K562 (cell line): Measurements from ENCODE around the gene MFSD11. TPM values are rescaled to one million over a fixed set of nuclear protein-coding genes. Genes with fewer than 3 reads are reported as not detected.
A peak's percentile ranks its signal among the peaks of the same experiment; 100 is the strongest.

ENCODE experiments used
- ATAC-seq: fragments of 200-7000 bp; cut with Tn5 transposase; 3 replicates; pipeline ENCODE4 v1.9.1; 2020; ENCODE audit warnings: moderate library complexity
- BruUV-seq: library from RNA; stranded (reverse); fragments of 400-500 nt; replicated peaks from 2 replicates; lab custom pipeline; 2021; lab: Mats Ljungman, UMichigan
- CTCF ChIA-PET: fragments of 300-600 bp; formaldehyde crosslinking; extraction: SDS; loops from one replicate; lab custom pipeline; 2021; ENCODE audit warnings: low intra/inter-chr PET ratio; lab: Yijun Ruan, JAX
- POLR2A ChIA-PET: fragments of 300-600, 350-650 bp; sonication (Branson Sonifier 250); formaldehyde crosslinking; extraction: SDS; loops from one replicate; lab custom pipeline; 2021; ENCODE audit warnings: antibody characterized with exemption, inconsistent platforms; lab: Yijun Ruan, JAX
- DNase-seq, 4 experiments: peaks; one replicate each; pipeline versions ENCODE4 v3.0.0 to v3.0.0-alpha.2; 2011 to 2018; ENCODE audit warnings: low spot score in 3 of 4, mixed read lengths in 3 of 4; ENCODE audit errors: extremely low read depth in 1 of 4
- FAIRE-seq: peaks from 2 replicates; lab custom pipeline; 2011; peaks lifted over from hg19 to GRCh38; lab: Jason Lieb, UNC
- H2AFZ ChIP-seq: 2 replicates; pipeline ENCODE4 v1.6.0; 2011; ENCODE audit warnings: low read depth, low read length, control low read depth, inconsistent platforms
- H3K27ac ChIP-seq: fragments of 200-600 bp; 3 replicates; pipeline ENCODE4 v1.8.0; 2011; ENCODE audit warnings: low read depth, mild to moderate bottlenecking, control low read depth, inconsistent platforms, low read length, moderate library complexity, mixed read lengths; ENCODE audit errors: extremely low read depth
- H3K27me3 ChIP-seq, 2 experiments: fragments of 300-600 bp in 1 of 2; 2 replicates in 1 of 2; 3 replicates in 1 of 2; pipeline versions ENCODE4 v1.6.0 to v1.8.0; 2011; ENCODE audit warnings: inconsistent platforms in 2 of 2, low read length in 2 of 2, mild to moderate bottlenecking in 1 of 2, mixed read lengths in 1 of 2, moderate library complexity in 1 of 2; ENCODE audit not compliant: control insufficient read depth in 2 of 2, insufficient read depth in 2 of 2
- H3K36me3 ChIP-seq: fragments of 300-600 bp; 3 replicates; pipeline ENCODE4 v1.8.0; 2011; ENCODE audit warnings: mild to moderate bottlenecking, low read length, inconsistent platforms; ENCODE audit not compliant: control insufficient read depth, insufficient read depth
- H3K4me1 ChIP-seq, 2 experiments: fragments of 200-600 bp in 1 of 2; replicated peaks in 1 of 2; 2 replicates in 1 of 2; 3 replicates in 1 of 2; pipeline versions ENCODE4 v1.5.1 to v1.8.0; 2011; ENCODE audit warnings: inconsistent platforms in 2 of 2, low read length in 2 of 2, mild to moderate bottlenecking in 1 of 2, mixed read lengths in 1 of 2, moderate library complexity in 1 of 2; ENCODE audit not compliant: control insufficient read depth in 2 of 2, insufficient read depth in 2 of 2
- H3K4me2 ChIP-seq: 2 replicates; pipeline ENCODE4 v1.6.1; 2011; ENCODE audit warnings: low read length, control low read depth, inconsistent platforms, mixed read lengths; ENCODE audit not compliant: insufficient read depth
- H3K4me3 ChIP-seq: fragments of 200-600 bp; sonication (generic), shearing (Covaris generic); 2 replicates; pipeline ENCODE4 v1.5.1; 2016; ENCODE audit warnings: control low read depth, inconsistent platforms
- H3K79me2 ChIP-seq: fragments of 200-600 bp; 3 replicates; pipeline ENCODE4 v1.8.0; 2011; ENCODE audit warnings: low read length, inconsistent platforms; ENCODE audit not compliant: control insufficient read depth, insufficient read depth
- H3K9ac ChIP-seq, 2 experiments: 2 replicates each; pipeline versions ENCODE4 v1.6.0 to v1.6.1; 2011; ENCODE audit warnings: low read depth in 2 of 2, low read length in 2 of 2, control low read depth in 1 of 2, inconsistent platforms in 1 of 2, mild to moderate bottlenecking in 1 of 2, mixed read lengths in 1 of 2; ENCODE audit not compliant: insufficient read depth in 1 of 2
- H3K9me1 ChIP-seq: one replicate; pipeline ENCODE4 v1.6.0; 2011; ENCODE audit warnings: inconsistent platforms, mild to moderate bottlenecking, low read length, moderate library complexity; ENCODE audit not compliant: control insufficient read depth, insufficient read depth
- H3K9me3 ChIP-seq: replicated peaks from 2 replicates; pipeline ENCODE4 v1.5.1; 2011; ENCODE audit warnings: low read depth, low read length, inconsistent platforms; ENCODE audit not compliant: control insufficient read depth, insufficient read depth
- H4K20me1 ChIP-seq: replicated peaks from 2 replicates; pipeline ENCODE4 v1.6.1; 2011; ENCODE audit warnings: low read length, inconsistent platforms, mixed read lengths; ENCODE audit not compliant: control insufficient read depth, insufficient read depth
- FOXM1 ChIP-seq, 2 experiments: fragments of 450-650 bp in 1 of 2; sonication (generic) in 1 of 2; formaldehyde crosslinking in 1 of 2; IDR thresholded peaks; 2 replicates each; pipeline versions ENCODE4 v1.6.1 to v1.9.0; 2017 to 2022; ENCODE audit warnings: low read depth in 2 of 2, mild to moderate bottlenecking in 2 of 2, missing genetic modification reagents in 1 of 2, moderate library complexity in 1 of 2
- KDM1A ChIP-seq, 2 experiments: fragments of 450-650 bp; IDR thresholded peaks; 2 replicates each; pipeline ENCODE4 v1.6.1; 2016; ENCODE audit warnings: mild to moderate bottlenecking in 2 of 2
- MBD2 ChIP-seq: sonication (generic); IDR thresholded peaks from 2 replicates; pipeline ENCODE4 v1.6.1; 2016; ENCODE audit warnings: low read depth, borderline replicate concordance
- POLR2G ChIP-seq: fragments of 200-400 bp; formaldehyde crosslinking; IDR thresholded peaks from 2 replicates; pipeline ENCODE4 v1.6.1; 2017; ENCODE audit warnings: low read depth, mild to moderate bottlenecking, antibody characterized with exemption, low read length, moderate library complexity
- PRPF4 ChIP-seq: fragments of 200-400 bp; formaldehyde crosslinking; IDR thresholded peaks from one replicate; pipeline ENCODE4 v1.6.1; 2017; ENCODE audit warnings: low read length, low read depth, mild to moderate bottlenecking; ENCODE audit not compliant: insufficient read depth, poor library complexity, severe bottlenecking
- PURB ChIP-seq: sonication (generic); formaldehyde crosslinking; IDR thresholded peaks from 2 replicates; pipeline ENCODE4 v1.9.0; 2021; ENCODE audit warnings: low read depth, mild to moderate bottlenecking, missing genetic modification reagents
- RBFOX2 ChIP-seq: fragments of 200-400 bp; formaldehyde crosslinking; IDR thresholded peaks from 2 replicates; pipeline ENCODE4 v1.6.1; 2017; ENCODE audit warnings: low read depth, mild to moderate bottlenecking, low read length, moderate library complexity
- RBM25 ChIP-seq: fragments of 200-400 bp; formaldehyde crosslinking; IDR thresholded peaks from 2 replicates; pipeline ENCODE4 v1.6.1; 2018; ENCODE audit warnings: low read length, low read depth, moderate library complexity; ENCODE audit not compliant: severe bottlenecking
- TRIM24 ChIP-seq, 2 experiments: fragments of 450-650 bp; IDR thresholded peaks; 2 replicates each; pipeline ENCODE4 v1.6.1; 2016
- ZNF512 ChIP-seq: IDR thresholded peaks from 2 replicates; pipeline ENCODE4 v1.6.1; 2016; ENCODE audit warnings: missing genetic modification characterization, missing compliant biosample characterization
- ZNF75A ChIP-seq: fragments of 450-650 bp; formaldehyde crosslinking; IDR thresholded peaks from 2 replicates; pipeline ENCODE4 v1.4.0; 2020; ENCODE audit warnings: mild to moderate bottlenecking
- ZNF79 ChIP-seq: fragments of 250-450 bp; sonication (Bioruptor Pico); IDR thresholded peaks from 2 replicates; pipeline ENCODE4 v1.4.0; 2020; ENCODE audit warnings: low read depth, mild to moderate bottlenecking, moderate library complexity
- WGBS: fragments of 100-300 bp; shearing (Covaris generic); methylation state at CpG from one replicate; pipeline ENCODE4 v1.1.6; 2016; ENCODE audit warnings: low coverage, mixed read lengths; ENCODE audit not compliant: insufficient coverage; ENCODE audit errors: missing lambda C conversion rate; 5-methylcytosine and 5-hydroxymethylcytosine counted together
- in situ Hi-C: fragments of 300-500 bp; cut with MboI; formaldehyde crosslinking; loops from 4 replicates; pipeline ENCODE4 v1.15.0; 2018; ENCODE audit warnings: inconsistent platforms, mixed read lengths
- intact Hi-C: fragments of 100-400 bp; cut with micrococcal nuclease; formaldehyde crosslinking; loops from 2 replicates; pipeline ENCODE4 v1.14.2; 2022
- polyA plus RNA-seq, 8 experiments: library from polyadenylated mRNA; depleted of rRNA in 4 of 8; stranded (reverse) in 5 of 8; unstranded in 3 of 8; fragments of >200 nt; fragmentation: Nextera tagmentation in 2 of 8; fragmentation: Illumina TruSeq in 1 of 8; extraction: Ambion mirVana in 2 of 8; extraction: Trizol in 1 of 8; gene quantifications; 2 replicates each; pipeline versions ENCODE4 v1.2.1 to v1.2.3, GENCODE V29; 2011 to 2014; ENCODE audit warnings: inconsistent platforms in 1 of 8, missing spikeins in 1 of 8
- total RNA-seq, 7 experiments: library from RNA; depleted of rRNA in 6 of 7; stranded (reverse); fragments of >200 nt in 6 of 7; fragmentation: Illumina TruSeq in 2 of 7; extraction: Trizol in 2 of 7; gene quantifications; 2 replicates each; pipeline versions ENCODE4 v1.2.1 to v1.2.3, GENCODE V29; 2011 to 2021; ENCODE audit warnings: low replicate concordance in 1 of 7

The MFSD11 gene
- total and polyA plus RNA-seq, 9 of the 15 experiments (the other 6 are each of a cell fraction or from before 2014, with no cell fraction given), result 14.4 to 24.5 (median 19.9) TPM

DNA sequence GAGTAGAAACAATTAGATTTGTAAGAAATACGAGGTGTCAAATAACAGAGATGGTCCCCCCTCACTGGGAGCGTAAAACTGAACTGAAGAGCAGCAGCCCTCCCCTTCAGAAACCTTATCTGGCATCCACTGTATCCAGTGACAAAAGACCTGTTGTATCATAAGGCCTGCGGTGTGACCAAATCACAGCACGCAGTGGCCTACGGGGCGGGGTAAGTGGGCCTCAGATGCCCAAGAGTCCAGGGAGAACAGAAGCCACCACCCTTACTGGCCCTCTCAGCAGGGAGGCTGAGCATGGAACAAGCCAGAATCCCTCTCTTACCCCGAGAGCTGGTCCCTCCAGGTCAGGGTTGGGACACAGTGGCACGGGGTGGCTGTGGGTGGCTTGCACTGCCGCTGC lies 17.0 kb upstream of the MFSD11 start:
- H3K4me2 ChIP-seq, result no peak overlapping the region
- H3K9me3 ChIP-seq, result no peaks in the 10 kb centered on the region; the same call in 1 of the 2 replicates
- no peaks in the 10 kb centered on the region for H3K27me3 ChIP-seq
- H2AFZ ChIP-seq, result no peak overlapping the region
- TF ChIP-seq KDM1A (IDR thresholded peaks at IDR 0.05), result 0 out of 4 replicates have a peak, but pooled peaks of 1 of the 2 experiments have one; percentile 9
- TF ChIP-seq POLR2G, result 0 out of 2 replicates have a peak, but pooled peaks have one; percentile 7
- TF ChIP-seq RBFOX2, result peak; percentile 44; the same call in 1 of the 2 replicates
- no peak for TF ChIP-seq FOXM1 (IDR thresholded peaks at IDR 0.05; ENCODE audit: low read depth)
- no peak for TF ChIP-seq FOXM1 (CRISPR knock-in tag; IDR thresholded peaks at IDR 0.05; ENCODE audit: low read depth)
- TF ChIP-seq, all 486 proteins: peak for 3
- BruUV-seq, result no TSS peak
- intact Hi-C loops (no loop called here), in situ Hi-C loops (no loop called here)
- POLR2A ChIA-PET, result interaction anchor here (0.5 to 1.5 kb wide), 6 partner anchors 10 to 332 kb away, joined by 3 to 6 read pairs (median 3); partner anchors contain the start of gene MXRA7
- peaks cover 7% of the 10 kb centered on the region; the same call in 1 of the 2 replicates for H4K20me1 ChIP-seq
- peaks cover 44% of the 10 kb centered on the region for H3K79me2 ChIP-seq
- H3K9ac ChIP-seq, result no peak overlapping the region
- ATAC-seq (no peak), FAIRE-seq (no peak), DNase-seq (peak in 1 of 4 experiments; percentile 16)
- H3K27ac ChIP-seq, result no peak overlapping the region
- CTCF ChIA-PET, result no interaction called here
- H3K9me1 ChIP-seq, result no peaks in the 10 kb centered on the region
- 83% methylated on average over 9 of the region's 9 CpGs for WGBS
- H3K4me1 ChIP-seq, result peaks cover 25 to 34% of the 10 kb centered on the region in 2 experiments
- no peak overlapping the region for H3K4me3 ChIP-seq
- peaks cover 88% of the 10 kb centered on the region for H3K36me3 ChIP-seq

- FAIRE-seq, result no peak
- Histone ChIP-seq H3K4me1 (peaks cover 19 to 34% of the 10 kb centered on the region in 2 experiments), H3K79me2 (peaks cover 46% of the 10 kb centered on the region), H3K27me3 (no peaks in the 10 kb centered on the region), H3K9ac (peak overlapping the region in 1 of 2 experiments; percentile 59; a peak in 1 of 4 replicates), H4K20me1 (peaks cover 7% of the 10 kb centered on the region; the same call in 1 of the 2 replicates), H3K9me3 (no peaks in the 10 kb centered on the region; the same call in 1 of the 2 replicates), H3K9me1 (no peaks in the 10 kb centered on the region), H3K4me2 (no peak overlapping the region), H3K36me3 (peaks cover 82% of the 10 kb centered on the region), H2AFZ (no peak overlapping the region), H3K4me3 (no peak overlapping the region), H3K27ac (no peak overlapping the region)
- no TSS peak for BruUV-seq
- DNase-seq, result no peak
- 93% methylated on average over 9 of the region's 10 CpGs for WGBS
- intact Hi-C loops, result no loop called here
- no peak for ATAC-seq
- ChIA-PET POLR2A (interaction anchor here (0.5 to 1.5 kb wide), 7 partner anchors 11 to 332 kb away, joined by 3 to 6 read pairs (median 3); partner anchors contain the start of gene MXRA7), CTCF (no interaction called here)
- in situ Hi-C loops, result no loop called here
- TF ChIP-seq RBFOX2 (peak; percentile 47; the same call in 1 of the 2 replicates), PURB (CRISPR knock-in tag) (no peak), ZNF512 (tag) (no peak), PRPF4 (no peak), MBD2 (no peak), RBM25 (no peak), TRIM24 (IDR thresholded peaks at IDR 0.05) (no peak), ZNF79 (CRISPR knock-in tag) (no peak), ZNF75A (CRISPR knock-in tag) (no peak), POLR2G (peak; percentile 28; the same call in 1 of the 2 replicates)
Measured at GRCh38 chr17:76721463-76721862, 16.5 kb upstream of the MFSD11 start.
